K562 (cell line): Measurements from ENCODE around the gene INPP4B. TPM values are rescaled to one million over a fixed set of nuclear protein-coding genes. Genes with fewer than 3 reads are reported as not detected.

Source experiments
- ATAC-seq: fragments of 200-7000 bp; cut with Tn5 transposase; 3 replicates; pipeline ENCODE4 v1.9.1; 2020; ENCODE audit warnings: moderate library complexity
- BruUV-seq: library from RNA; stranded (reverse); fragments of 400-500 nt; replicated peaks from 2 replicates; lab custom pipeline; 2021; lab: Mats Ljungman, UMichigan
- CTCF ChIA-PET: fragments of 300-600 bp; formaldehyde crosslinking; extraction: SDS; loops from one replicate; lab custom pipeline; 2021; ENCODE audit warnings: low intra/inter-chr PET ratio; lab: Yijun Ruan, JAX
- POLR2A ChIA-PET: fragments of 300-600, 350-650 bp; sonication (Branson Sonifier 250); formaldehyde crosslinking; extraction: SDS; loops from one replicate; lab custom pipeline; 2021; ENCODE audit warnings: antibody characterized with exemption, inconsistent platforms; lab: Yijun Ruan, JAX
- DNase-seq, 4 experiments: peaks; one replicate each; pipeline versions ENCODE4 v3.0.0 to v3.0.0-alpha.2; 2011 to 2018; ENCODE audit warnings: low spot score in 3 of 4, mixed read lengths in 3 of 4; ENCODE audit errors: extremely low read depth in 1 of 4
- FAIRE-seq: peaks from 2 replicates; lab custom pipeline; 2011; peaks lifted over from hg19 to GRCh38; lab: Jason Lieb, UNC
- H2AFZ ChIP-seq: 2 replicates; pipeline ENCODE4 v1.6.0; 2011; ENCODE audit warnings: low read depth, low read length, control low read depth, inconsistent platforms
- H3K27ac ChIP-seq: fragments of 200-600 bp; 3 replicates; pipeline ENCODE4 v1.8.0; 2011; ENCODE audit warnings: low read depth, mild to moderate bottlenecking, control low read depth, inconsistent platforms, low read length, moderate library complexity, mixed read lengths; ENCODE audit errors: extremely low read depth
- H3K27me3 ChIP-seq, 2 experiments: fragments of 300-600 bp in 1 of 2; 2 replicates in 1 of 2; 3 replicates in 1 of 2; pipeline versions ENCODE4 v1.6.0 to v1.8.0; 2011; ENCODE audit warnings: inconsistent platforms in 2 of 2, low read length in 2 of 2, mild to moderate bottlenecking in 1 of 2, mixed read lengths in 1 of 2, moderate library complexity in 1 of 2; ENCODE audit not compliant: control insufficient read depth in 2 of 2, insufficient read depth in 2 of 2
- H3K36me3 ChIP-seq: fragments of 300-600 bp; 3 replicates; pipeline ENCODE4 v1.8.0; 2011; ENCODE audit warnings: mild to moderate bottlenecking, low read length, inconsistent platforms; ENCODE audit not compliant: control insufficient read depth, insufficient read depth
- H3K4me1 ChIP-seq, 2 experiments: fragments of 200-600 bp in 1 of 2; replicated peaks in 1 of 2; 2 replicates in 1 of 2; 3 replicates in 1 of 2; pipeline versions ENCODE4 v1.5.1 to v1.8.0; 2011; ENCODE audit warnings: inconsistent platforms in 2 of 2, low read length in 2 of 2, mild to moderate bottlenecking in 1 of 2, mixed read lengths in 1 of 2, moderate library complexity in 1 of 2; ENCODE audit not compliant: control insufficient read depth in 2 of 2, insufficient read depth in 2 of 2
- H3K4me2 ChIP-seq: 2 replicates; pipeline ENCODE4 v1.6.1; 2011; ENCODE audit warnings: low read length, control low read depth, inconsistent platforms, mixed read lengths; ENCODE audit not compliant: insufficient read depth
- H3K4me3 ChIP-seq: fragments of 200-600 bp; sonication (generic), shearing (Covaris generic); 2 replicates; pipeline ENCODE4 v1.5.1; 2016; ENCODE audit warnings: control low read depth, inconsistent platforms
- H3K79me2 ChIP-seq: fragments of 200-600 bp; 3 replicates; pipeline ENCODE4 v1.8.0; 2011; ENCODE audit warnings: low read length, inconsistent platforms; ENCODE audit not compliant: control insufficient read depth, insufficient read depth
- H3K9ac ChIP-seq, 2 experiments: 2 replicates each; pipeline versions ENCODE4 v1.6.0 to v1.6.1; 2011; ENCODE audit warnings: low read depth in 2 of 2, low read length in 2 of 2, control low read depth in 1 of 2, inconsistent platforms in 1 of 2, mild to moderate bottlenecking in 1 of 2, mixed read lengths in 1 of 2; ENCODE audit not compliant: insufficient read depth in 1 of 2
- H3K9me1 ChIP-seq: one replicate; pipeline ENCODE4 v1.6.0; 2011; ENCODE audit warnings: inconsistent platforms, mild to moderate bottlenecking, low read length, moderate library complexity; ENCODE audit not compliant: control insufficient read depth, insufficient read depth
- H3K9me3 ChIP-seq: replicated peaks from 2 replicates; pipeline ENCODE4 v1.5.1; 2011; ENCODE audit warnings: low read depth, low read length, inconsistent platforms; ENCODE audit not compliant: control insufficient read depth, insufficient read depth
- H4K20me1 ChIP-seq: replicated peaks from 2 replicates; pipeline ENCODE4 v1.6.1; 2011; ENCODE audit warnings: low read length, inconsistent platforms, mixed read lengths; ENCODE audit not compliant: control insufficient read depth, insufficient read depth
- CREB1 ChIP-seq, 2 experiments: sonication (generic) in 1 of 2; formaldehyde crosslinking in 1 of 2; IDR thresholded peaks; 2 replicates each; pipeline versions ENCODE4 v1.6.1 to v1.8.0; 2012 to 2022; ENCODE audit warnings: inconsistent platforms in 1 of 2, mild to moderate bottlenecking in 1 of 2, missing genetic modification reagents in 1 of 2, moderate library complexity in 1 of 2
- GATA2 ChIP-seq: sonication (generic); formaldehyde crosslinking; IDR thresholded peaks from 2 replicates; pipeline ENCODE4 v1.4.0; 2020; ENCODE audit warnings: mild to moderate bottlenecking, missing genetic modification reagents
- GTF2A2 ChIP-seq: IDR thresholded peaks from 2 replicates; pipeline ENCODE4 v1.6.1; 2016; ENCODE audit warnings: mild to moderate bottlenecking, missing genetic modification characterization, missing compliant biosample characterization
- HNRNPUL1 ChIP-seq: fragments of 200-400 bp; formaldehyde crosslinking; IDR thresholded peaks from 2 replicates; pipeline ENCODE4 v1.6.1; 2017; ENCODE audit warnings: low read length
- MEIS2 ChIP-seq: fragments of 450-650 bp; IDR thresholded peaks from 2 replicates; pipeline ENCODE4 v1.6.1; 2014; ENCODE audit warnings: mild to moderate bottlenecking; ENCODE audit not compliant: partially characterized antibody
- MLX ChIP-seq, 2 experiments: fragments of 450-650 bp in 1 of 2; sonication (generic) in 1 of 2; formaldehyde crosslinking; conservative IDR thresholded peaks; 2 replicates each; pipeline versions ENCODE4 v1.4.0 to v1.8.1; 2020 to 2022; ENCODE audit warnings: mild to moderate bottlenecking in 1 of 2, missing genetic modification reagents in 1 of 2
- RBM15 ChIP-seq: fragments of 200-400 bp; formaldehyde crosslinking; IDR thresholded peaks from 2 replicates; pipeline ENCODE4 v1.6.1; 2018; ENCODE audit warnings: mild to moderate bottlenecking, low read length, moderate library complexity; ENCODE audit not compliant: insufficient read depth
- SRSF3 ChIP-seq: fragments of 200-400 bp; formaldehyde crosslinking; IDR thresholded peaks from 2 replicates; pipeline ENCODE4 v1.6.1; 2016; ENCODE audit warnings: mild to moderate bottlenecking, low read length, moderate library complexity; ENCODE audit not compliant: insufficient read depth
- TAF15 ChIP-seq: fragments of 200-400 bp; formaldehyde crosslinking; IDR thresholded peaks from 2 replicates; pipeline ENCODE4 v1.6.1; 2017; ENCODE audit warnings: mild to moderate bottlenecking, low read depth, low read length, moderate library complexity
- TCF3 ChIP-seq: sonication (generic); formaldehyde crosslinking; IDR thresholded peaks from 2 replicates; pipeline ENCODE4 v1.4.0; 2020; ENCODE audit warnings: mild to moderate bottlenecking, missing genetic modification reagents
- XRCC3 ChIP-seq: fragments of 450-650 bp; IDR thresholded peaks from 2 replicates; pipeline ENCODE4 v1.6.1; 2017; ENCODE audit warnings: mild to moderate bottlenecking, moderate library complexity
- ZBTB7A ChIP-seq: IDR thresholded peaks from 2 replicates; pipeline ENCODE4 v1.6.1; 2011; ENCODE audit warnings: low read depth, mild to moderate bottlenecking, low read length, moderate library complexity, borderline replicate concordance; ENCODE audit not compliant: control insufficient read depth
- ZBTB8A ChIP-seq: fragments of 450-650 bp; IDR thresholded peaks from 2 replicates; pipeline ENCODE4 v1.6.1; 2018; ENCODE audit warnings: mild to moderate bottlenecking, moderate library complexity; ENCODE audit not compliant: partially characterized antibody
- ZFPM2 ChIP-seq: fragments of 250-450 bp; sonication (Bioruptor Pico); IDR thresholded peaks from 2 replicates; pipeline ENCODE4 v1.5.1; 2022; ENCODE audit warnings: mild to moderate bottlenecking
- ZNF408 ChIP-seq: fragments of 250-450 bp; sonication (Bioruptor Pico); IDR thresholded peaks from 2 replicates; pipeline ENCODE4 v1.4.0; 2020; ENCODE audit warnings: low read depth, mild to moderate bottlenecking, moderate library complexity
- ZNF592 ChIP-seq: fragments of 450-650 bp; IDR thresholded peaks from 2 replicates; pipeline ENCODE4 v1.6.1; 2017; ENCODE audit warnings: antibody characterized with exemption, mild to moderate bottlenecking
- WGBS: fragments of 100-300 bp; shearing (Covaris generic); methylation state at CpG from one replicate; pipeline ENCODE4 v1.1.6; 2016; ENCODE audit warnings: low coverage, mixed read lengths; ENCODE audit not compliant: insufficient coverage; ENCODE audit errors: missing lambda C conversion rate; 5-methylcytosine and 5-hydroxymethylcytosine counted together
- in situ Hi-C: fragments of 300-500 bp; cut with MboI; formaldehyde crosslinking; loops from 4 replicates; pipeline ENCODE4 v1.15.0; 2018; ENCODE audit warnings: inconsistent platforms, mixed read lengths
- intact Hi-C: fragments of 100-400 bp; cut with micrococcal nuclease; formaldehyde crosslinking; loops from 2 replicates; pipeline ENCODE4 v1.14.2; 2022
- polyA plus RNA-seq, 8 experiments: library from polyadenylated mRNA; depleted of rRNA in 4 of 8; stranded (reverse) in 5 of 8; unstranded in 3 of 8; fragments of >200 nt; fragmentation: Nextera tagmentation in 2 of 8; fragmentation: Illumina TruSeq in 1 of 8; extraction: Ambion mirVana in 2 of 8; extraction: Trizol in 1 of 8; gene quantifications; 2 replicates each; pipeline versions ENCODE4 v1.2.1 to v1.2.3, GENCODE V29; 2011 to 2014; ENCODE audit warnings: inconsistent platforms in 1 of 8, missing spikeins in 1 of 8
- total RNA-seq, 7 experiments: library from RNA; depleted of rRNA in 6 of 7; stranded (reverse); fragments of >200 nt in 6 of 7; fragmentation: Illumina TruSeq in 2 of 7; extraction: Trizol in 2 of 7; gene quantifications; 2 replicates each; pipeline versions ENCODE4 v1.2.1 to v1.2.3, GENCODE V29; 2011 to 2021; ENCODE audit warnings: low replicate concordance in 1 of 7

The INPP4B gene
- total and polyA plus RNA-seq, 9 of the 15 experiments (the other 6 are each of a cell fraction or from before 2014, with no cell fraction given): 0.04 to 0.11 TPM; not detected in 7

- WGBS: 0% methylated on average over 1 of the region's 1 CpG
- ATAC-seq: no peak
- intact Hi-C loops: no loop called here
These were observed 104.1 kb downstream of the INPP4B start for GRCh38 chr4:142741995-142742394.

More at GRCh38 chr4:142741995-142742394, 104.1 kb downstream of the INPP4B start:
- DNase-seq (no peak), FAIRE-seq (no peak)
- Histone ChIP-seq H3K79me2 (no peaks in the 10 kb centered on the region), H4K20me1 (no peaks in the 10 kb centered on the region), H3K4me2 (no peak overlapping the region), H3K27ac (no peak overlapping the region), H3K4me1 (no peaks in the 10 kb centered on the region), H3K9me3 (no peaks in the 10 kb centered on the region), H3K4me3 (no peak overlapping the region), H3K36me3 (no peaks in the 10 kb centered on the region), H3K9me1 (no peaks in the 10 kb centered on the region), H3K27me3 (no peaks in the 10 kb centered on the region), H2AFZ (no peak overlapping the region), H3K9ac (no peak overlapping the region)
- BruUV-seq: no TSS peak
- CTCF ChIA-PET: no interaction called here
- TF ChIP-seq ZFPM2 (CRISPR knock-in tag) (no peak), SRSF3 (no peak), ZBTB7A (no peak), XRCC3 (no peak), TAF15 (no peak), MEIS2 (no peak), TCF3 (CRISPR knock-in tag) (no peak), MLX (CRISPR knock-in tag; conservative IDR thresholded peaks at IDR 0.05) (no peak), GATA2 (no peak), GTF2A2 (tag) (no peak), CREB1 (IDR thresholded peaks at IDR 0.05) (no peak), CREB1 (CRISPR knock-in tag; IDR thresholded peaks at IDR 0.05) (no peak), RBM15 (no peak), ZNF408 (CRISPR knock-in tag) (no peak), ZBTB8A (no peak), ZNF592 (no peak), HNRNPUL1 (no peak)
- POLR2A ChIA-PET: interaction anchor here (0.6 kb wide), 1 partner anchor 8 kb away, joined by 3 read pairs; no protein-coding TSS in a partner anchor
- in situ Hi-C loops: no loop called here
